Measurements from ENCODE around the gene TMED1.

DNA sequence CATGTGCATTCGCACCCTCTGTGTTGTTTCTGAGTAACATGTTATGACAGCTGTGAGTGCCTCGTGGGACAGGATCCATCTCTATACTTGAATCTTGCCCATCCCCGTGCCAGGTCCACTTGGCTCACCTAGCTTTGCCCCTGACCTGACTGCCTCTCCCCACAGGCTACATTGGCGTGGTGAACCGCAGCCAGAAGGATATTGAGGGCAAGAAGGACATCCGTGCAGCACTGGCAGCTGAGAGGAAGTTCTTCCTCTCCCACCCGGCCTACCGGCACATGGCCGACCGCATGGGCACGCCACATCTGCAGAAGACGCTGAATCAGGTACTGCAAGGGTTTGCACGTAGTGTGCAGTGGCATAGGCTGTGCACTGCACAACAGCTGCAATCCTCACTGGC lies 53.2 kb downstream of the TMED1 start:
- TF ChIP-seq, protein P1, sequence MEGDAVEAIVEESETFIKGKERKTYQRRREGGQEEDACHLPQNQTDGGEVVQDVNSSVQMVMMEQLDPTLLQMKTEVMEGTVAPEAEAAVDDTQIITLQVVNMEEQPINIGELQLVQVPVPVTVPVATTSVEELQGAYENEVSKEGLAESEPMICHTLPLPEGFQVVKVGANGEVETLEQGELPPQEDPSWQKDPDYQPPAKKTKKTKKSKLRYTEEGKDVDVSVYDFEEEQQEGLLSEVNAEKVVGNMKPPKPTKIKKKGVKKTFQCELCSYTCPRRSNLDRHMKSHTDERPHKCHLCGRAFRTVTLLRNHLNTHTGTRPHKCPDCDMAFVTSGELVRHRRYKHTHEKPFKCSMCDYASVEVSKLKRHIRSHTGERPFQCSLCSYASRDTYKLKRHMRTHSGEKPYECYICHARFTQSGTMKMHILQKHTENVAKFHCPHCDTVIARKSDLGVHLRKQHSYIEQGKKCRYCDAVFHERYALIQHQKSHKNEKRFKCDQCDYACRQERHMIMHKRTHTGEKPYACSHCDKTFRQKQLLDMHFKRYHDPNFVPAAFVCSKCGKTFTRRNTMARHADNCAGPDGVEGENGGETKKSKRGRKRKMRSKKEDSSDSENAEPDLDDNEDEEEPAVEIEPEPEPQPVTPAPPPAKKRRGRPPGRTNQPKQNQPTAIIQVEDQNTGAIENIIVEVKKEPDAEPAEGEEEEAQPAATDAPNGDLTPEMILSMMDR (IDR thresholded peaks at IDR 0.05), result no peak
- TF ChIP-seq POLR2A (IDR thresholded peaks at IDR 0.05) (no peak), POLR2AphosphoS5 (IDR thresholded peaks at IDR 0.05; ENCODE audit: insufficient read depth in 1 of 2, low read depth in 1 of 2) (no peak)

Data from vagina (tissue), 2 donors.